PFSK-1 (cell line): ENCODE measurements around the gene B3GNT3.

ENCODE experiments used
- FOXP2 ChIP-seq: optimal IDR thresholded peaks from 2 replicates; pipeline ENCODE3; 2011; ENCODE audit warnings: borderline replicate concordance, control low read depth, inconsistent platforms; ENCODE audit not compliant: insufficient read depth; ENCODE audit errors: extremely low read length, extremely low read depth
- POLR2AphosphoS5 ChIP-seq: IDR thresholded peaks from 2 replicates; pipeline ENCODE4 v1.6.1; 2012; ENCODE audit warnings: low read depth, mild to moderate bottlenecking, control low read depth, low read length, moderate library complexity
- REST ChIP-seq, 2 experiments: IDR thresholded peaks; 2 replicates each; pipeline versions ENCODE4 v1.6.1 to v1.8.0; 2011 to 2012; ENCODE audit warnings: low read depth in 2 of 2, low read length in 2 of 2, control low read depth in 1 of 2, inconsistent platforms in 1 of 2, mild to moderate bottlenecking in 1 of 2, moderate library complexity in 1 of 2; ENCODE audit not compliant: insufficient read depth in 1 of 2
- SIN3A ChIP-seq: IDR thresholded peaks from 2 replicates; pipeline ENCODE4 v1.6.1; 2012; ENCODE audit warnings: mild to moderate bottlenecking, low read length, moderate library complexity, borderline replicate concordance; ENCODE audit not compliant: insufficient read depth
- TAF1 ChIP-seq: IDR thresholded peaks from 2 replicates; pipeline ENCODE4 v1.6.1; 2012; ENCODE audit warnings: low read length, control low read depth, borderline replicate concordance; ENCODE audit not compliant: insufficient read depth

Gene B3GNT3

GRCh38 chr19:17824339-17824738, 29.4 kb downstream of the B3GNT3 start:
- TF ChIP-seq POLR2AphosphoS5 = no peak
- TF ChIP-seq TAF1 = no peak
- TF ChIP-seq FOXP2 = no peak
- TF ChIP-seq SIN3A = no peak
- no peak for TF ChIP-seq REST (IDR thresholded peaks at IDR 0.05; ENCODE audit: insufficient read depth in 1 of 2, low read depth in 2 of 2, low read length in 2 of 2)

- TF ChIP-seq FOXP2 (no peak), REST (IDR thresholded peaks at IDR 0.05; ENCODE audit: insufficient read depth in 1 of 2, low read depth in 2 of 2, low read length in 2 of 2) (no peak), POLR2AphosphoS5 (no peak)
Measured at GRCh38 chr19:17826508-17827056, 31.6 kb downstream of the B3GNT3 start.

- TF ChIP-seq REST (IDR thresholded peaks at IDR 0.05; ENCODE audit: insufficient read depth in 1 of 2, low read depth in 2 of 2, low read length in 2 of 2) (no peak), SIN3A (no peak), TAF1 (no peak), FOXP2 (no peak), POLR2AphosphoS5 (no peak)
Measured at GRCh38 chr19:17829855-17830566, 35.1 kb downstream of the B3GNT3 start.

- TF ChIP-seq SIN3A (no peak), TAF1 (no peak), REST (IDR thresholded peaks at IDR 0.05; ENCODE audit: insufficient read depth in 1 of 2, low read depth in 2 of 2, low read length in 2 of 2) (no peak)
Measured at GRCh38 chr19:17830567-17831418, 35.9 kb downstream of the B3GNT3 start.
